Germinal center (tissue), 1 donor: ENCODE results near the gene MID1.

Experiments used
- DNase-seq: peaks from one replicate; pipeline ENCODE4 v3.0.0; 2012; ENCODE audit warnings: mixed read lengths, low spot score

Gene MID1

GRCh38 chrX:10576777-10577447, 43.5 kb downstream of the MID1 start:
- DNase-seq, result no peak

GRCh38 chrX:10576186-10576585, 44.2 kb downstream of the MID1 start:
- no peak for DNase-seq

DNA sequence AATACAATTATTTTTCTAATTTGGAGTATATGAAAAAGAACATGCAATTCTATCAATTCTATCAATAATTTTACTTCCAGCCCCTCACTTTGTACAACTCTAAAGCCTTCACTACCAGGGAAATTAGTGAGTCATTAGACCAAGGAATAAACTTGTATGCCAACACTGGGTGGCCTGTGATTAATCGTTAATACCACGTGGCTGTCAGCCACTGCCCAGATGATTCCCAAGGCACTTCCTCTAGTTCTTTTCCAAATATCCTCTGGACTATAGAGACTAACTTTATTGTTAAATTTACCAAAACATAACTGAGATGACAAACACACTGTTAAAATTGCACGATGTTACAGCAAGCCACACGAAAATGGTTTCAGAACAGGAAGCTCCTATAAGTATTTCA, 45.7 kb downstream of the MID1 start:
- DNase-seq, result no peak

GRCh38 chrX:10571260-10571659, 49.1 kb downstream of the MID1 start:
- no peak for DNase-seq

GRCh38 chrX:10570601-10571000, 49.8 kb downstream of the MID1 start:
- DNase-seq, result no peak

GRCh38 chrX:10569946-10570345, 50.4 kb downstream of the MID1 start:
- DNase-seq, result no peak

GRCh38 chrX:10568428-10568827, 52.0 kb downstream of the MID1 start:
- DNase-seq, result no peak

DNA sequence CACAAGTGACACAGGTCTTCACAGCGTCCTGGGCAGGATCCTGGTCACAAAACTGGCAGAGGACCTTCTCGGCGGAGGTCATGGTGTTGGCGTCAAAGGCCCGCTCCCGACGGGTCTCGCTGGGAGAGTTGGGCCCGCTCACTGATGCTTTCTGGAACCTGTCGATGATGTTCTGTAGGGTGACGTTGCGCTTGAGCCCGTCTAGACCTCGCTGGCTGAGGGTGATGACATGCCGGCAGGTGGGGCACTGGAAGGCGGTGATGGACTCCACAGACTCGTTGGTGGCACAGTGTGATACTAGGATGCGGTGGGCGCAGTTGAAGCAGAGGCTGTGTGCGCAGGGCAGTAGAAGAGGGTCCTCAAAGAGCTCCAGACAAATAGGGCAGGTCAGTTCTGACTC, 53.2 kb downstream of the MID1 start:
- DNase-seq, result no peak

DNA sequence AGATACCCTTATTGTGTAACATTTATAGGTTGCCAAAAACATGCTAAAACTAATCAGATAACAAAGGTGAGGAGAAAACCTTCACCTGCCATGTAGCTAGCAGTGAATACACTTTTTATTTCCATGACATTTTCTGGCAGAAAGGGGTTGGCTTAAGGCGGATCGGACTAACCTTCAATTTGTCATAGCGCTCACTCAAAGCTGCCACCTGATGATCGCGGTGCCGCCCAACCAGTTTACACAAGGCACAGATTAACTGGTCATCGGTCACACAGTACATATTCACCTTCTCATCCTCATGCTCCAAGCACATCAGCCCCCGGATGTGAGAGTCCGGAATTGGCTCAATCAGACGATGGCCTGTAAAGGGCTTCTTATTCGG, 53.7 kb downstream of the MID1 start:
- DNase-seq, result no peak

GRCh38 chrX:10564484-10564883, 55.9 kb downstream of the MID1 start:
- DNase-seq, result no peak

- DNase-seq, result no peak
These were observed 63.2 kb downstream of the MID1 start for GRCh38 chrX:10557166-10557565.

GRCh38 chrX:10556405-10556804, 64.0 kb downstream of the MID1 start:
- DNase-seq, result no peak

- no peak for DNase-seq
These were observed 64.5 kb downstream of the MID1 start for GRCh38 chrX:10555846-10556245.

DNA sequence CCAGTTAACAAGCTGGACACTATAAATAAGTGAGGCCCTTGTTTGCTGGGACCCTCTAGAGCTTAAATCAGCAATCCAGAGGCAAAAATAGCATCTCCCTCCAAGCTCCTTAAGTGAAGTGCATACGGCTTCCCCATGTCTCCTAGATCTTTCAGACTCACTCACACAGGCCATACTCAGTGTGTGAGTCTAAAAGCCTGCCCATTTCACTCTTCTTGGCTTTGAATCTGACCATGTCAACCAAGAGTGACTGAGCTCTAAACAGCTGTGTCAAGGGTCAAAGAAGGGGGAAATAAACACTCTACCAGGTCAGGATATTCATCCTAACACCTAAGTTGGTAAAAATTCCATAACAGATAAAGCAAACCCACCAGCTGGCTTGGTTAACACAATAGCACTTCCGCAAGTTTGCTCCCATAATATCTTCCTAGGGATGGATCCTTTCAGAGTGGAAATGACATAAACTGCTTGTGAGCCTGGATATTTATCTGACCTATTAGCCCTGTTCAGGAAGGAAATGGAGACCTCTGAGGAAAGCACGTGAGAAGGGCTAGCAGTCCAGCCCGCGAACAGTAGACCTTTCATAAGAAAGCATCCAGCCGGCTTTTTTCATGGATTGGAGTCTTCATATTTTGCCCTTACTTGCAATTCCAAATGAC, 65.6 kb downstream of the MID1 start:
- no peak for DNase-seq

DNA sequence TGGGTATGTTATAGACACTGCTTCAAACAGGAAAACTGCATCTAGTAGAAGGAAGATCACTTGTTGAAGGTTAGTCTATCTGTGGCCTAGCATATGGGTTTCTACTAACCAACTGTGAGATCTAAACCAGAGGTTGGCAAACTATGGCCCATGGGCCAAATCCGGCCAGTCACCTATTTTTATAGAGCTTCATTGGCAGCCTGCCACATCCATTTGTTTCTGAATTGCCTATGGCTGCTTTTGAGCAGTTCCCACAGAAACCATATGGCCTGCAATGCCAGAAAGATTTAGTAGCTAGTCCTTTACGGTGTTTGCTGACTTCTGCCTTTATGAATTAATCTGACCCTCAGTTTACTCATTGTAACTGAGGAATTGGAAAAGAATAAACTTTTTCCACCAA, 71.1 kb downstream of the MID1 start:
- DNase-seq, result no peak

DNA sequence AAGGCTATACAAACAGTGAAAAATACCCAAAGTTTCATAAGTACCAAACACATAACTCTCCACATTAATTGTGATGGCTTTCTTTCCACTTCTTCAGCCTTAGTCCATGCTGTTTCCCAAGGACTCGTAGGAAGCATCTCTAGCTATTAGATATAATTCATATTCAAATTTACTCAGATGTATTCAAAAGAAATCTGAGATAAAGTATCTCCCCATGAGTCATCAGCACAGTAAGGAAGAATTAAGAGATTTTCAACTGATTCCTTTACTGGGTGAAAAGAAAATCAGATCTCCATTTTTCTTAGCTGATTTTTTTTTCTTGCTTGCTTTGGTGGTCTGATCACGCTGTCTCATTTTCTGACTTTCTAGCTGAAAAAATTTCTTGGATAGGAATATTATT, 71.7 kb downstream of the MID1 start:
- DNase-seq, result no peak

GRCh38 chrX:10545882-10546281, 74.5 kb downstream of the MID1 start:
- no peak for DNase-seq

DNA sequence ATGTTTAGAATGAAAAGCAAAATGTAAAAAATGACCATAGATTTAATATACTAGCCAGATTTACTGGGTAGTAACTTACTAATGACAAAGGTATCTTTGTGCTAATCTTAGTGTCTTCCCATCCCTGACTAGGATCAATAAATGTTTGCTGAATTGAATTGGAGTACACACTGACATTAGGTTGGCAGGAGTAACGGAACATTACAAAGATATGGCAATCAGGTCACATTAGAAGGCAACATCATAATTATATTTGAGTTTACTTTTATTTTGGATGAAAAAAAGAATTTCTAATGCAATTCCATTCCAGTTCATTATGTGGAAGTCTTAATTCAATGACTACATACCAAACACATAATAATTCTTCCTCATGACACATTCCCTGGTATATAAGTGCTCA, 77.8 kb downstream of the MID1 start:
- DNase-seq, result no peak

DNA sequence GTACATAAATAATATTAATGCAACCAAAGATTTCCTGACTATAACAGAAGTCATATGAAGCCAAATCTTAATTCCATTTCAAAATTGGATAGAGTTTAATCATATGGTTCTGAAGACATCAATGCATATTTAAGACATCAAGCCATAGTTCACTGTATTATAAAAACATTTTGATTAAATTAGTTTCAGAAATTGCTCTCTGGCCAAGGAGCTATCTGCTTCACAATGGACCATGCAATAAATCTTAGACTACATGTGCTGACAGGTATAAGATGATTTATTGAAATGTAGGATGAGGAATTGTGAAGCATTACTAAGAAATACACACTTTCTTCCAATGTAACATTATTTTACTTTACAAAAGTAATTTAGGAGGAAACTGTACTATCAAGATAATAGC, 81.6 kb downstream of the MID1 start:
- no peak for DNase-seq

DNA sequence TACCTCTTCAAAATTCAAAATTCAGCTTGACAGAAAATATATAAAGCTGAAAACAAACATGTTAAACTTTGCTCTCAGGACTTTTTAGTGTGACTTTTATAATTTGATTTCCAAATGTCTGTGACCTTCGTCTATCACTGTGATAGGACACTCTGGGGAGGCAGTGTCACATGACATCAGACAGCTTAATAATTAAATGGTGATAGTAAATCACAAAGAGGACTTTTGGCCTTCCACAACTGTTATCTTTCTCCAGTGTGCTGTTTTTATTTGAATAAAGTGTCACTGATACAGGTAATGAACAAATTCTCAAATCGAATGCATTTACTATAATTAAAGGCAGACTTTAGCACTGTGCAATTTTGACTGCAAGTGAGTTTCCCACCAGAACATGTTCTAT, 83.1 kb downstream of the MID1 start:
- DNase-seq, result no peak

GRCh38 chrX:10536744-10537143, 83.6 kb downstream of the MID1 start:
- no peak for DNase-seq

- DNase-seq, result no peak
These were observed 85.8 kb downstream of the MID1 start for GRCh38 chrX:10534611-10535010.

GRCh38 chrX:10533696-10534365, 86.6 kb downstream of the MID1 start:
- DNase-seq, result no peak

GRCh38 chrX:10531927-10532326, 88.5 kb downstream of the MID1 start:
- DNase-seq, result no peak
